Kidney (tissue), 14 donors: ENCODE results near the gene ZNF581. TPM values are rescaled to one million over a fixed set of nuclear protein-coding genes. Genes with fewer than 3 reads are reported as not detected.

Experiments used
- DNase-seq, 5 donors: peaks; one replicate each; pipeline ENCODE4 v3.0.0-alpha.2; 2013 to 2020
- FAIRE-seq: peaks from 2 replicates; lab custom pipeline; 2012; peaks lifted over from hg19 to GRCh38; lab: Jason Lieb, UNC
- H3K27ac ChIP-seq, 2 donors: one replicate each; pipeline ENCODE4 v1.7.0; 2013; ENCODE audit warnings: low read depth in 2 of 2, low read length in 2 of 2, inconsistent platforms in 1 of 2
- H3K27me3 ChIP-seq: one replicate; pipeline ENCODE4 v1.7.1; 2013; ENCODE audit warnings: low read length, inconsistent platforms; ENCODE audit not compliant: control insufficient read depth, insufficient read depth
- H3K36me3 ChIP-seq, 3 donors: one replicate each; pipeline versions ENCODE4 v1.7.0 to v1.7.1; 2013; ENCODE audit warnings: low read length in 3 of 3, control low read depth in 1 of 3, inconsistent platforms in 1 of 3; ENCODE audit not compliant: insufficient read depth in 3 of 3, control insufficient read depth in 2 of 3
- H3K4me1 ChIP-seq, 3 donors: one replicate each; pipeline versions ENCODE4 v1.7.0 to v1.7.1; 2013; ENCODE audit warnings: low read length in 3 of 3, inconsistent platforms in 1 of 3, low read depth in 1 of 3; ENCODE audit not compliant: control insufficient read depth in 2 of 3, insufficient read depth in 2 of 3
- H3K4me3 ChIP-seq, 3 donors: one replicate each; pipeline versions ENCODE4 v1.7.0 to v1.8.1; 2013; ENCODE audit warnings: low read length in 3 of 3, control low read depth in 1 of 3, inconsistent platforms in 1 of 3
- H3K9ac ChIP-seq, 3 donors: one replicate each; pipeline versions ENCODE4 v1.7.0 to v1.7.1; 2013; ENCODE audit warnings: low read length in 3 of 3, control low read depth in 1 of 3, inconsistent platforms in 1 of 3
- H3K9me3 ChIP-seq, 3 donors: one replicate each; pipeline versions ENCODE4 v1.7.0 to v1.7.1; 2013; ENCODE audit warnings: low read length in 3 of 3, control low read depth in 1 of 3, inconsistent platforms in 1 of 3; ENCODE audit not compliant: control insufficient read depth in 2 of 3, insufficient read depth in 1 of 3
- intact Hi-C: fragments of 100-400 bp; cut with DNase I; formaldehyde crosslinking; loops from one replicate; pipeline ENCODE4 v1.11.1; 2022
- polyA plus RNA-seq: library from polyadenylated mRNA; stranded (reverse); fragments of 350-450 nt; fragmentation: Illumina TruSeq; extraction: RNeasy Lipid Tissue Mini Kit (QIAGEN cat#74804); gene quantifications from one replicate; pipeline ENCODE4 v1.2.3, GENCODE V29; 2014; ENCODE audit warnings: low read depth, low replicate concordance; ENCODE audit not compliant: insufficient read depth
- total RNA-seq: library from RNA; stranded (reverse); fragmentation: NEBNext Ultra II Directional; extraction: Animal tissue kit (Norgen Biotek cat#: 25700); gene quantifications from one replicate; pipeline ENCODE4 v1.2.1, GENCODE V29; 2021
- TF ChIP-seq, protein P1 (sequence below): IDR thresholded peaks from 3 replicates; pipeline ENCODE4 v1.5.1; 2012; ENCODE audit warnings: mild to moderate bottlenecking, moderate library complexity, borderline replicate concordance; ENCODE audit not compliant: insufficient read depth; ENCODE audit errors: extremely low read depth
- donor health status: control.
- donor health status: control.
- donor health status: control.
- donor health status: control.
- donor health status: control.
- donor health status: DM: yes; HTN: yes; CAD: no.
- donor health status: Normal renal cell carcinoma (clear cell type).

Gene ZNF581
- total and polyA plus RNA-seq, 2 donors from 2014 or later = 22.0 to 23.6 TPM

DNA sequence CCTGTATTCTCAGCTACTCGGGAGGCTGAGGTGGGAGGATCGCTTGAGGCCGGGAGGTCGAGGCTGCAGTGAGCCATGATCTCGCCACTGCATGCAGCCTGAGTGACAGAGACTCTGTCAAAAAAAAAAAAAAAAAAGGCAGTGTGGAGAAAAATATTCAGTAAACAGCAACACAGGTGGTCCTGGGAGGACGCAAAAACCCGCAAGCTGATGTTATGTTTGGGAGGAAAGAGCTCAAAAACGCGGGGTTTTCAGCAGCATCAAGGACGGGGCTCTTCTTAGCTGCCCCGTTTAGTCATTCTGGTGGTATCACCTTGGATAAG lies 18.5 kb upstream of the ZNF581 start:
- peak overlapping the region in 2 of 3 donors; percentile 71 to 80 for H3K9ac ChIP-seq
- DNase-seq (no peak), FAIRE-seq (no peak)
- H3K4me3 ChIP-seq = peak overlapping the region; percentile 79 to 89 (median 88)
- H3K4me1 ChIP-seq = peaks cover 2 to 6% (median 5%) of the 10 kb centered on the region in 3 donors
- peaks cover 0 to 6% (median 0%) of the 10 kb centered on the region in 3 donors for H3K36me3 ChIP-seq
- peak overlapping the region; percentile 99 for H3K27ac ChIP-seq
- TF ChIP-seq, protein P1, sequence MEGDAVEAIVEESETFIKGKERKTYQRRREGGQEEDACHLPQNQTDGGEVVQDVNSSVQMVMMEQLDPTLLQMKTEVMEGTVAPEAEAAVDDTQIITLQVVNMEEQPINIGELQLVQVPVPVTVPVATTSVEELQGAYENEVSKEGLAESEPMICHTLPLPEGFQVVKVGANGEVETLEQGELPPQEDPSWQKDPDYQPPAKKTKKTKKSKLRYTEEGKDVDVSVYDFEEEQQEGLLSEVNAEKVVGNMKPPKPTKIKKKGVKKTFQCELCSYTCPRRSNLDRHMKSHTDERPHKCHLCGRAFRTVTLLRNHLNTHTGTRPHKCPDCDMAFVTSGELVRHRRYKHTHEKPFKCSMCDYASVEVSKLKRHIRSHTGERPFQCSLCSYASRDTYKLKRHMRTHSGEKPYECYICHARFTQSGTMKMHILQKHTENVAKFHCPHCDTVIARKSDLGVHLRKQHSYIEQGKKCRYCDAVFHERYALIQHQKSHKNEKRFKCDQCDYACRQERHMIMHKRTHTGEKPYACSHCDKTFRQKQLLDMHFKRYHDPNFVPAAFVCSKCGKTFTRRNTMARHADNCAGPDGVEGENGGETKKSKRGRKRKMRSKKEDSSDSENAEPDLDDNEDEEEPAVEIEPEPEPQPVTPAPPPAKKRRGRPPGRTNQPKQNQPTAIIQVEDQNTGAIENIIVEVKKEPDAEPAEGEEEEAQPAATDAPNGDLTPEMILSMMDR = no peak
- H3K9me3 ChIP-seq = no peaks in the 10 kb centered on the region
- H3K27me3 ChIP-seq = no peaks in the 10 kb centered on the region
- intact Hi-C loops = no loop called here

DNA sequence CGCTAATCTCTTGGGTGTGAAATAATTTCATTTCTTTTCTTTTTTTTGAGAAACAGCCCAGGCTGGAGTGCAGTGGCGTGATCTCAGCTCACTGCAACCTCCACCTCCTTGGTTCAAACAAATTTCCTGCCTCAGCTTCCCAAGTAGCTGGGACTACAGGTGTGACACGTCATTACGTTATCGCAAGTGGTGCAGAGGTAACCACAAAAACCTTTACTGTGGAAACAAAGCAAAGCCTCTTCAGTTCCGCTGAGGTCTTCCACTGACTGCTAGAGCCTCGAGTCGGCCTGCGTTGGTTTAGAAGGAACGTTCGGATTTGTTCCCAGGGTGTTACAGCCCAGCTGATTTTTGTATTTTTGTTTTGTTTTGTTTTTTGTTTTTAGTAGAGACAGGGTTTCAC lies 17.1 kb upstream of the ZNF581 start:
- FAIRE-seq (no peak), DNase-seq (no peak)
- no peak overlapping the region for H3K9ac ChIP-seq
- H3K27ac ChIP-seq = no peak overlapping the region
- TF ChIP-seq, protein P1 = no peak
- no peak overlapping the region for H3K4me3 ChIP-seq
- H3K9me3 ChIP-seq = no peaks in the 10 kb centered on the region
- H3K27me3 ChIP-seq = no peaks in the 10 kb centered on the region
- intact Hi-C loops = no loop called here
- peaks cover 2 to 6% (median 5%) of the 10 kb centered on the region in 3 donors for H3K4me1 ChIP-seq
- H3K36me3 ChIP-seq = no peaks in the 10 kb centered on the region

DNA sequence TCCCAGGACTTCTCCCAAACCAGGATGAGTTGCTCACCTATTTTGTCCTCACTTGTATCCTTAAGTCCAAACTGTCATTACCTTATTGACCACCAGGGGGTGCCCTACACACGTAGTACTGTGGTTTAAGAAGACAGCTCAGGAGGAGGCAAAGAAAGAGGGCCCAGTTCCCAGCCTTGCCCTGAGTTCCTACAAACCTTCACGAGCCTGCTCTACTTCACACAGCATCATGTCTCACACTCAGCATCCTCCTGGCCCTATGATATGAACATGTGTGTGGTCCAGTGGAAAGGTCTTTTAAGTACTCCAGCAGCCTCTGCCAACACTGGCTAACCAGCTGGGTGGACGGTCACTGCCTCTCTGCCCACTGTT lies 11.0 kb upstream of the ZNF581 start:
- Histone ChIP-seq H3K9me3 (no peaks in the 10 kb centered on the region), H3K4me3 (no peak overlapping the region), H3K36me3 (no peaks in the 10 kb centered on the region), H3K4me1 (peaks cover 3 to 18% (median 7%) of the 10 kb centered on the region in 3 donors), H3K9ac (peak overlapping the region in 1 of 3 donors; percentile 41), H3K27ac (no peak overlapping the region), H3K27me3 (no peaks in the 10 kb centered on the region)
- TF ChIP-seq, protein P1 = peak; percentile 94
- intact Hi-C loops = no loop called here
- FAIRE-seq (no peak), DNase-seq (peak in 4 of 5 donors; percentile 91 to 96 (median 93))

DNA sequence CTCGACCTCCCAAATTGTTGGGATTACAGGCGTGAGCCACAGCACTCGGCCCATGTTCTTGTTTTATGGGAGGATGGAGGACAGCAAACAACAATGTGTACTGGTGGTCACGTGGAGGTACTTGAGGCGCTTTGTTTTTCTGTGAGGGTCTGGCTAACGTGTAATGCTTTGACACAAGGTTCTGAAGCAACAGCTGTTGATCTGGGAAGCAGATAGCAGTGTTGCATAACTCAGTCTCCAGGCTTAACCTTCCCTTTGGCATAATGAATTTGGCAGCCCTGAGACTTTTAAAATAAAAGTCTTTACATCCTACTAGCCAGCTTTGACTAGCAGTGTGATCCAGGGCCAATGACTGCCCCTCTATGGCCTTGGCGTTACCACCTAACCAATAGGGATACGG lies 9.6 kb upstream of the ZNF581 start:
- peak overlapping the region in 1 of 3 donors; percentile 55 for H3K9ac ChIP-seq
- intact Hi-C loops = no loop called here
- H3K4me3 ChIP-seq = no peak overlapping the region
- DNase-seq (no peak), FAIRE-seq (no peak)
- TF ChIP-seq, protein P1 = no peak
- H3K36me3 ChIP-seq = no peaks in the 10 kb centered on the region
- H3K27ac ChIP-seq = no peak overlapping the region
- peaks cover 3 to 18% (median 7%) of the 10 kb centered on the region in 3 donors for H3K4me1 ChIP-seq
- H3K9me3 ChIP-seq = no peaks in the 10 kb centered on the region
- H3K27me3 ChIP-seq = no peaks in the 10 kb centered on the region
